ENCODE results near the gene EPX. TPM values are rescaled to one million over a fixed set of nuclear protein-coding genes. Genes with fewer than 3 reads are reported as not detected.

Gene EPX
- total RNA-seq, 4 donors from 2014 or later, result not detected

DNA sequence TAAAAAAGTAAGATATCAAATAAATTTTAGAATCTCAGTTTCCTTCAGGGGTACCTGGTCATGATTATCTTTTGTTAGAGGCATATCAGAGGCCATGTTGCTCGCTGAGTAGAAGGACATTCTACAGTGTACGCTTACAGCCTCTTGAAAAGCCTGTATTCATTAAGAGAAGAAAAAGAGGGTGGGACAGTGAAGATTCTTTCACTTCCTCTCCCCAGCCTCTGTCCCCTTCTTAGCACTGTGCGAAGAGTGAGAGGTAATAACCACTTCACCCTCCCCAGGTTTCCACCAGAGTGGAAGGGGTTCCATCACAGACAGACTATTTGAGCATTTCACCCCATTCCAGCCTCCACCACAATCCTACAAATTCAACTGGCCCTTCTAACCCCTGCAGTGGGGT is 41.0 kb downstream of the EPX start:
- no peak for DNase-seq
- Histone ChIP-seq H3K27ac (no peak overlapping the region), H3K4me3 (no peak overlapping the region), H3K9me3 (no peaks in the 10 kb centered on the region), H3K4me1 (no peaks in the 10 kb centered on the region), H3K27me3 (peaks cover 49% of the 10 kb centered on the region), H3K36me3 (no peaks in the 10 kb centered on the region)
- WGBS, 2 donors (ENCODE audit: low coverage in 1 of 2), result 63 to 87% methylated on average over 3 of the region's 3 CpGs
- TF ChIP-seq POLR2AphosphoS5 (IDR thresholded peaks at IDR 0.05) (no peak), POLR2A (IDR thresholded peaks at IDR 0.05) (no peak), EP300 (IDR thresholded peaks at IDR 0.05; ENCODE audit: low read depth) (no peak)
- TF ChIP-seq, protein P1, sequence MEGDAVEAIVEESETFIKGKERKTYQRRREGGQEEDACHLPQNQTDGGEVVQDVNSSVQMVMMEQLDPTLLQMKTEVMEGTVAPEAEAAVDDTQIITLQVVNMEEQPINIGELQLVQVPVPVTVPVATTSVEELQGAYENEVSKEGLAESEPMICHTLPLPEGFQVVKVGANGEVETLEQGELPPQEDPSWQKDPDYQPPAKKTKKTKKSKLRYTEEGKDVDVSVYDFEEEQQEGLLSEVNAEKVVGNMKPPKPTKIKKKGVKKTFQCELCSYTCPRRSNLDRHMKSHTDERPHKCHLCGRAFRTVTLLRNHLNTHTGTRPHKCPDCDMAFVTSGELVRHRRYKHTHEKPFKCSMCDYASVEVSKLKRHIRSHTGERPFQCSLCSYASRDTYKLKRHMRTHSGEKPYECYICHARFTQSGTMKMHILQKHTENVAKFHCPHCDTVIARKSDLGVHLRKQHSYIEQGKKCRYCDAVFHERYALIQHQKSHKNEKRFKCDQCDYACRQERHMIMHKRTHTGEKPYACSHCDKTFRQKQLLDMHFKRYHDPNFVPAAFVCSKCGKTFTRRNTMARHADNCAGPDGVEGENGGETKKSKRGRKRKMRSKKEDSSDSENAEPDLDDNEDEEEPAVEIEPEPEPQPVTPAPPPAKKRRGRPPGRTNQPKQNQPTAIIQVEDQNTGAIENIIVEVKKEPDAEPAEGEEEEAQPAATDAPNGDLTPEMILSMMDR (IDR thresholded peaks at IDR 0.05), result no peak
- intact Hi-C loops (cut with DNase I; ENCODE audit: low total_unique reads) (no loop called here), in situ Hi-C loops (cut with MboI; ENCODE audit: low pct_ligation_motif_present in 1 of 4, low pct_unique_long_range_greater_than_20kb in 1 of 4, low sequenced_read_pairs in 3 of 4) (loop anchor here in 1 of 4 donors (25.0 kb wide), 1 partner anchor 96 kb away; the partner anchor contains the start of gene OR4D1)

GRCh38 chr17:58234512-58234911 is 42.0 kb downstream of the EPX start:
- intact Hi-C loops (cut with DNase I; ENCODE audit: low total_unique reads) (no loop called here), in situ Hi-C loops (cut with MboI; ENCODE audit: low pct_ligation_motif_present in 1 of 4, low pct_unique_long_range_greater_than_20kb in 1 of 4, low sequenced_read_pairs in 3 of 4) (loop anchor here in 1 of 4 donors (25.0 kb wide), 1 partner anchor 97 kb away; the partner anchor contains the start of gene OR4D1)
- H3K27me3 ChIP-seq, result peaks cover 50% of the 10 kb centered on the region
- H3K4me3 ChIP-seq, result no peak overlapping the region
- no peaks in the 10 kb centered on the region for H3K9me3 ChIP-seq
- H3K27ac ChIP-seq, result no peak overlapping the region
- 79 to 82% methylated on average over 3 of the region's 3 CpGs for WGBS, 2 donors (ENCODE audit: low coverage in 1 of 2)
- no peaks in the 10 kb centered on the region for H3K4me1 ChIP-seq
- no peaks in the 10 kb centered on the region for H3K36me3 ChIP-seq
- DNase-seq, result no peak
- TF ChIP-seq POLR2AphosphoS5 (IDR thresholded peaks at IDR 0.05), result no peak
- TF ChIP-seq EP300 (IDR thresholded peaks at IDR 0.05; ENCODE audit: low read depth), result no peak
- TF ChIP-seq POLR2A (IDR thresholded peaks at IDR 0.05), result no peak
- TF ChIP-seq, protein P1 (IDR thresholded peaks at IDR 0.05), result no peak

DNA sequence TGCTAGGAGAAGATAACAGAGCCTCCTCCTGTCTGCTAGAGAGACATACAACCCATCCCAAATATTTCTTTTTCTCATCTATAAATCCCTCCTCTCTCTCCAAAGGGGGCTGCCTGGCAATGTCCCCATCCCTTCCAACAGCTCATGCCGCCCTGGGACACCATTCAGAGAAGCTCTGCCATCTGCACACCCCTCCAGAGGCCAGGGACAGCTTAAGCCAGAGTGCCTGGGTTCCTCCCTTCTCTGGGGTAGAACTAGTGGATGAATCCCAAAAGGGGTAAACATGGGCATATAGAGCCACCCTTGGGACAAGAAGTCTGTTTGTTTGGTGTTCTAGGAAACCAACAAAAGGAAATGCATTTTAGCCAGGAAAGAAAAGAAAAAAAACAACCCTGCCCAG is 43.3 kb downstream of the EPX start:
- no peaks in the 10 kb centered on the region for H3K36me3 ChIP-seq
- TF ChIP-seq, protein P1 (IDR thresholded peaks at IDR 0.05), result no peak
- TF ChIP-seq POLR2A (IDR thresholded peaks at IDR 0.05), result no peak
- TF ChIP-seq POLR2AphosphoS5 (IDR thresholded peaks at IDR 0.05), result no peak
- no peak for TF ChIP-seq EP300 (IDR thresholded peaks at IDR 0.05; ENCODE audit: low read depth)
- no peak overlapping the region for H3K27ac ChIP-seq
- DNase-seq, result no peak
- 74% methylated on average over 1 of the region's 1 CpG; no CpG with 5 or more reads in 1 of the 2 donors for WGBS, 2 donors (ENCODE audit: low coverage in 1 of 2)
- in situ Hi-C loops (cut with MboI; ENCODE audit: low pct_ligation_motif_present in 1 of 4, low pct_unique_long_range_greater_than_20kb in 1 of 4, low sequenced_read_pairs in 3 of 4), result loop anchor here in 1 of 4 donors (25.0 kb wide), 1 partner anchor 99 kb away; the partner anchor contains the start of gene OR4D1
- no peaks in the 10 kb centered on the region for H3K4me1 ChIP-seq
- H3K9me3 ChIP-seq, result no peaks in the 10 kb centered on the region
- no peak overlapping the region for H3K4me3 ChIP-seq
- intact Hi-C loops (cut with DNase I; ENCODE audit: low total_unique reads), result no loop called here
- peaks cover 59% of the 10 kb centered on the region for H3K27me3 ChIP-seq

GRCh38 chr17:58236394-58236793 is 43.9 kb downstream of the EPX start:
- in situ Hi-C loops (cut with MboI; ENCODE audit: low pct_ligation_motif_present in 1 of 4, low pct_unique_long_range_greater_than_20kb in 1 of 4, low sequenced_read_pairs in 3 of 4), result loop anchor here in 1 of 4 donors (25.0 kb wide), 1 partner anchor 99 kb away; the partner anchor contains the start of gene OR4D1
- no peak for DNase-seq

More at GRCh38 chr17:58236394-58236793, 43.9 kb downstream of the EPX start:
- intact Hi-C loops (cut with DNase I; ENCODE audit: low total_unique reads), result no loop called here
- TF ChIP-seq POLR2A (IDR thresholded peaks at IDR 0.05) (no peak), EP300 (IDR thresholded peaks at IDR 0.05; ENCODE audit: low read depth) (no peak), POLR2AphosphoS5 (IDR thresholded peaks at IDR 0.05) (no peak)
- TF ChIP-seq, protein P1 (IDR thresholded peaks at IDR 0.05), result no peak
- peaks cover 63% of the 10 kb centered on the region for H3K27me3 ChIP-seq
- H3K4me1 ChIP-seq, result no peaks in the 10 kb centered on the region
- 60 to 64% methylated on average over 1 to 2 of the region's 2 CpGs for WGBS, 2 donors (ENCODE audit: low coverage in 1 of 2)
- no peaks in the 10 kb centered on the region for H3K9me3 ChIP-seq
- no peak overlapping the region for H3K4me3 ChIP-seq
- no peaks in the 10 kb centered on the region for H3K36me3 ChIP-seq
- no peak overlapping the region for H3K27ac ChIP-seq

Measured in transverse colon (tissue), 4 donors.